Liver (tissue), 9 donors: Measurements from ENCODE around the gene ATP2A3. TPM values are rescaled to one million over a fixed set of nuclear protein-coding genes. Genes with fewer than 3 reads are reported as not detected.

Source experiments
- DNase-seq: peaks from one replicate; pipeline ENCODE4 v3.0.0-alpha.2; 2017; ENCODE audit warnings: low spot score
- H3K27ac ChIP-seq, 2 donors: one replicate each; pipeline ENCODE4 v1.7.0; 2013; ENCODE audit warnings: inconsistent platforms in 2 of 2, low read length in 2 of 2, control low read depth in 1 of 2, low read depth in 1 of 2, mild to moderate bottlenecking in 1 of 2
- H3K27me3 ChIP-seq, 4 donors: one replicate each; pipeline versions ENCODE4 v1.6.1 to v1.7.0; 2013; ENCODE audit warnings: low read length in 3 of 4, inconsistent platforms in 1 of 4, mild to moderate bottlenecking in 1 of 4, moderate library complexity in 1 of 4; ENCODE audit not compliant: control insufficient read depth in 4 of 4, insufficient read depth in 4 of 4
- H3K36me3 ChIP-seq, 4 donors: one replicate each; pipeline versions ENCODE4 v1.6.1 to v1.7.0; 2013; ENCODE audit warnings: low read length in 3 of 4, mild to moderate bottlenecking in 3 of 4, low read depth in 1 of 4, moderate library complexity in 1 of 4; ENCODE audit not compliant: control insufficient read depth in 4 of 4, insufficient read depth in 3 of 4
- H3K4me1 ChIP-seq, 4 donors: one replicate each; pipeline versions ENCODE4 v1.6.1 to v1.7.0; 2013; ENCODE audit warnings: low read length in 3 of 4, mild to moderate bottlenecking in 3 of 4, moderate library complexity in 1 of 4; ENCODE audit not compliant: control insufficient read depth in 4 of 4, insufficient read depth in 4 of 4
- H3K4me3 ChIP-seq, 3 donors: one replicate each; pipeline versions ENCODE4 v1.6.1 to v1.7.0; 2013; ENCODE audit warnings: low read length in 3 of 3, control low read depth in 1 of 3, low read depth in 1 of 3, mild to moderate bottlenecking in 1 of 3
- H3K9ac ChIP-seq, 2 donors: one replicate each; pipeline ENCODE4 v1.7.0; 2013; ENCODE audit warnings: low read length in 2 of 2, mild to moderate bottlenecking in 2 of 2, moderate library complexity in 2 of 2, control low read depth in 1 of 2, low read depth in 1 of 2
- H3K9me3 ChIP-seq, 4 donors: one replicate each; pipeline versions ENCODE4 v1.6.1 to v1.7.0; 2013; ENCODE audit warnings: low read length in 3 of 4; ENCODE audit not compliant: control insufficient read depth in 4 of 4
- EGR1 ChIP-seq, 2 donors: IDR thresholded peaks; 2 replicates each; pipeline ENCODE4 v1.6.1; 2016 to 2018; ENCODE audit warnings: antibody characterized with exemption in 2 of 2, low read depth in 2 of 2
- FOXA1 ChIP-seq: IDR thresholded peaks from 2 replicates; pipeline ENCODE4 v1.6.1; 2016; ENCODE audit warnings: antibody characterized with exemption
- FOXA2 ChIP-seq: IDR thresholded peaks from 2 replicates; pipeline ENCODE4 v1.6.1; 2016; ENCODE audit warnings: antibody characterized with exemption
- HNF4A ChIP-seq, 2 donors: conservative IDR thresholded peaks; 2 replicates each; pipeline ENCODE4 v1.6.1; 2016; ENCODE audit warnings: antibody characterized with exemption in 2 of 2, mild to moderate bottlenecking in 2 of 2
- HNF4G ChIP-seq: IDR thresholded peaks from 2 replicates; pipeline ENCODE4 v1.6.1; 2016; ENCODE audit warnings: antibody characterized with exemption
- JUND ChIP-seq, 2 donors: IDR thresholded peaks; 2 replicates each; pipeline ENCODE4 v1.6.1; 2016; ENCODE audit warnings: antibody characterized with exemption in 2 of 2
- RAD21 ChIP-seq, 2 donors: IDR thresholded peaks; 2 replicates each; pipeline ENCODE4 v1.6.1; 2016; ENCODE audit warnings: antibody characterized with exemption in 2 of 2, mild to moderate bottlenecking in 2 of 2
- RXRA ChIP-seq, 2 donors: IDR thresholded peaks; 2 replicates each; pipeline ENCODE4 v1.6.1; 2017 to 2018; ENCODE audit warnings: antibody characterized with exemption in 2 of 2, mild to moderate bottlenecking in 1 of 2
- SP1 ChIP-seq: IDR thresholded peaks from 2 replicates; pipeline ENCODE4 v1.6.1; 2018; ENCODE audit warnings: antibody characterized with exemption, mild to moderate bottlenecking
- WGBS: extraction: QIAGEN DNeasy Blood & Tissue Kit; methylation state at CpG from one replicate; pipeline ENCODE4 v1.1.7; 2013; 5-methylcytosine and 5-hydroxymethylcytosine counted together
- polyA plus RNA-seq, 2 donors: library from polyadenylated mRNA; stranded (reverse) in 1 of 2; unstranded in 1 of 2; fragments of 200-250 nt in 1 of 2; fragments of >200 nt in 1 of 2; fragmentation: Nextera tagmentation in 1 of 2; extraction: Ambion mirVana in 1 of 2; gene quantifications; one replicate each; pipeline versions ENCODE4 v1.2.1 to v1.2.3, GENCODE V29; 2013 to 2015
- total RNA-seq, 2 donors: library from RNA; depleted of rRNA; stranded (reverse); fragments of >200 nt; gene quantifications; one replicate each; pipeline ENCODE4 v1.2.3, GENCODE V29; 2014
- TF ChIP-seq, protein P1 (sequence below): fragments of 150-350 bp; IDR thresholded peaks from 2 replicates; pipeline ENCODE4 v1.5.1; 2017; ENCODE audit warnings: improper control_type of control experiment, low read depth, low read length; ENCODE audit not compliant: missing input control
- TF ChIP-seq, protein P2 (sequence below): IDR thresholded peaks from 2 replicates; pipeline ENCODE4 v1.6.1; 2016; ENCODE audit warnings: antibody characterized with exemption, mild to moderate bottlenecking
- TF ChIP-seq, protein P3 (sequence below): IDR thresholded peaks from 2 replicates; pipeline ENCODE4 v1.6.1; 2016; ENCODE audit warnings: antibody characterized with exemption
- TF ChIP-seq, protein P4 (sequence below): IDR thresholded peaks from 2 replicates; pipeline ENCODE4 v1.6.1; 2016; ENCODE audit warnings: antibody characterized with exemption
- donor health status: healthy.
- donor health status: healthy.
- donor health status: healthy.
- donor health status: healthy.
- donor health status: healthy.

ATP2A3 gene
- total and polyA plus RNA-seq, 4 donors, result 1.4 to 17.1 (median 3.2) TPM

DNA sequence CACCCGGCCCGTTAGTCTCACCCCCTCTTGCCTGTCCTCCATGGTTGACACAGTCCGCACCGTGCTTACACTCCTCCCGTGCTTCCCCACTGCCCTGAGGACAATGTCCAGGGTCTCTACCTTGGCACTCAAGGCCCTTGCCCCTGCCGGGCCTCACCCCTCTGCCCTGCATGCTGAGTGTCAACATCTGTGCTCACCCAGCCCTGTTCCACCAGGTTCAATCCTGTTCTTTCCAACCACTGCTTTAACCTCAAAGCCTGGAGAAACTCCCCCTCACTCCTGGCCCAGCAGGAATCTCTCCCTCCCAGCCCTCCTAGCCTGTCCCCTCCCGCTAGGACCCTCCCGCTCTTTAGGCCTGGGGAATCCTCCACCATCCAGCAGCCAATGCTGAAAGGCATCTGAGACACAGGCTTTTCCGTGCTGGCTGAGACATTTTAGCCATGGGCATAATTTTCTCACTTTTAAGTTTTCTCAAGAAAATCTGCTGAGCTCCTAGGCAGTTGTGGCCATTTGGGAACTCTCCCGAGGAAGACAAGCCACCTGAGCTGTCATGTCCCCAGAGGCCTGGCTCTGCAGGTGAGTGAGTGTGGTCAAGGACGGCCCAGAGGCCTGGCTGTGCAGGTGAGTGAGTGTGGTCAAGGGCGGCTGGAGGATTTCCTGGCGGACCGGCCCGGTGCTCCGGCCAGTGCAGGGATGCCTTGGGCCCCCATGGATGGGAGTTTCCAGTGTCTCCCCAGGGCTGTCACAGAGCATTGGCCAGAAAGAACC, 37.2 kb downstream of the ATP2A3 start:
- WGBS, result 80% methylated on average over 16 of the region's 16 CpGs
- DNase-seq, result no peak
- Histone ChIP-seq H3K4me1 (no peaks in the 10 kb centered on the region), H3K9ac (no peak overlapping the region), H3K9me3 (no peaks in the 10 kb centered on the region), H3K27ac (no peak overlapping the region), H3K36me3 (no peaks in the 10 kb centered on the region), H3K27me3 (no peaks in the 10 kb centered on the region), H3K4me3 (no peak overlapping the region)
- TF ChIP-seq RAD21 (IDR thresholded peaks at IDR 0.05) (no peak), SP1 (no peak), FOXA1 (no peak), HNF4A (conservative IDR thresholded peaks at IDR 0.05) (no peak), HNF4G (no peak), RXRA (IDR thresholded peaks at IDR 0.05) (no peak), FOXA2 (no peak), EGR1 (IDR thresholded peaks at IDR 0.05; ENCODE audit: low read depth in 2 of 2) (no peak), JUND (IDR thresholded peaks at IDR 0.05) (no peak)
- TF ChIP-seq, protein P1, sequence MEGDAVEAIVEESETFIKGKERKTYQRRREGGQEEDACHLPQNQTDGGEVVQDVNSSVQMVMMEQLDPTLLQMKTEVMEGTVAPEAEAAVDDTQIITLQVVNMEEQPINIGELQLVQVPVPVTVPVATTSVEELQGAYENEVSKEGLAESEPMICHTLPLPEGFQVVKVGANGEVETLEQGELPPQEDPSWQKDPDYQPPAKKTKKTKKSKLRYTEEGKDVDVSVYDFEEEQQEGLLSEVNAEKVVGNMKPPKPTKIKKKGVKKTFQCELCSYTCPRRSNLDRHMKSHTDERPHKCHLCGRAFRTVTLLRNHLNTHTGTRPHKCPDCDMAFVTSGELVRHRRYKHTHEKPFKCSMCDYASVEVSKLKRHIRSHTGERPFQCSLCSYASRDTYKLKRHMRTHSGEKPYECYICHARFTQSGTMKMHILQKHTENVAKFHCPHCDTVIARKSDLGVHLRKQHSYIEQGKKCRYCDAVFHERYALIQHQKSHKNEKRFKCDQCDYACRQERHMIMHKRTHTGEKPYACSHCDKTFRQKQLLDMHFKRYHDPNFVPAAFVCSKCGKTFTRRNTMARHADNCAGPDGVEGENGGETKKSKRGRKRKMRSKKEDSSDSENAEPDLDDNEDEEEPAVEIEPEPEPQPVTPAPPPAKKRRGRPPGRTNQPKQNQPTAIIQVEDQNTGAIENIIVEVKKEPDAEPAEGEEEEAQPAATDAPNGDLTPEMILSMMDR, result no peak
- TF ChIP-seq, protein P2, sequence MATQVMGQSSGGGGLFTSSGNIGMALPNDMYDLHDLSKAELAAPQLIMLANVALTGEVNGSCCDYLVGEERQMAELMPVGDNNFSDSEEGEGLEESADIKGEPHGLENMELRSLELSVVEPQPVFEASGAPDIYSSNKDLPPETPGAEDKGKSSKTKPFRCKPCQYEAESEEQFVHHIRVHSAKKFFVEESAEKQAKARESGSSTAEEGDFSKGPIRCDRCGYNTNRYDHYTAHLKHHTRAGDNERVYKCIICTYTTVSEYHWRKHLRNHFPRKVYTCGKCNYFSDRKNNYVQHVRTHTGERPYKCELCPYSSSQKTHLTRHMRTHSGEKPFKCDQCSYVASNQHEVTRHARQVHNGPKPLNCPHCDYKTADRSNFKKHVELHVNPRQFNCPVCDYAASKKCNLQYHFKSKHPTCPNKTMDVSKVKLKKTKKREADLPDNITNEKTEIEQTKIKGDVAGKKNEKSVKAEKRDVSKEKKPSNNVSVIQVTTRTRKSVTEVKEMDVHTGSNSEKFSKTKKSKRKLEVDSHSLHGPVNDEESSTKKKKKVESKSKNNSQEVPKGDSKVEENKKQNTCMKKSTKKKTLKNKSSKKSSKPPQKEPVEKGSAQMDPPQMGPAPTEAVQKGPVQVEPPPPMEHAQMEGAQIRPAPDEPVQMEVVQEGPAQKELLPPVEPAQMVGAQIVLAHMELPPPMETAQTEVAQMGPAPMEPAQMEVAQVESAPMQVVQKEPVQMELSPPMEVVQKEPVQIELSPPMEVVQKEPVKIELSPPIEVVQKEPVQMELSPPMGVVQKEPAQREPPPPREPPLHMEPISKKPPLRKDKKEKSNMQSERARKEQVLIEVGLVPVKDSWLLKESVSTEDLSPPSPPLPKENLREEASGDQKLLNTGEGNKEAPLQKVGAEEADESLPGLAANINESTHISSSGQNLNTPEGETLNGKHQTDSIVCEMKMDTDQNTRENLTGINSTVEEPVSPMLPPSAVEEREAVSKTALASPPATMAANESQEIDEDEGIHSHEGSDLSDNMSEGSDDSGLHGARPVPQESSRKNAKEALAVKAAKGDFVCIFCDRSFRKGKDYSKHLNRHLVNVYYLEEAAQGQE, result no peak
- TF ChIP-seq, protein P3, sequence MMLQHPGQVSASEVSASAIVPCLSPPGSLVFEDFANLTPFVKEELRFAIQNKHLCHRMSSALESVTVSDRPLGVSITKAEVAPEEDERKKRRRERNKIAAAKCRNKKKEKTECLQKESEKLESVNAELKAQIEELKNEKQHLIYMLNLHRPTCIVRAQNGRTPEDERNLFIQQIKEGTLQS, result no peak

DNA sequence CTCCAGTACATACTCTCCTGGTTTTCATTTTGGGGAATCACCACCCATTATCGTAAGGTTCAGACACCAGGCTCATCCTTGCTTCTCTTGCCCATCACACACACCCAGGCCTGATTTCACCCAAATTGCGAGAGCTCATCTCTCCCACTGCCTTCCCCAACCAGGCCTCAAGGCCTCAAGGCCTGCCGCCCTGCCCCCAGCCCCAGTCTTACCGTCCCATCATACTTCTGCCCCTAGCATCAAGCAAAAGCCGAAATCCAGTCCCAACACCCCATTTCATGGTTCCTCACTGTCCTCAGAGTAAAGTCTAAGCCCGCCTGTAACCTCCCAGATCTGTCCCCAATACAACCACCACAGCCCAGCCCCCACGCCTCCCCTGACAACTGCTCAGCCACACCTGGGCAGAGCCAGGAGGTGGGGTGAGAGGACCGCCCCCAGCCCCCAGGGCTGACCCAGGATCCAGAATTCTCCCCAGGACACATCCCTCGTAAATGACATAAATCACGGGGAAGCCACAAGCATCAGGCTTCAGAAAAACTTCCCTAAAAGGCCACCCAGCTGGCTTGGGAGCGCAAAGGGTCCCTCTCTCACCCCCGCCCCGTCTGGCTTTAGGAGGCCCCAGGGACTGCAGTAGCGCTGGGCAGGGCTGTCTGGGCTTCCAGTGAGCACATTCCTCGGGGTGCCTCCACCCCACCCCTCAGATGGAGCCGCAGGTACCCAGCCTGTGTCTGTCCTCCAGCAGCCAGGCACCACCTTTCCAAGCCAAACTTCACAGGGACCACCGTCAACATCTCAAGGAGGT, 38.4 kb downstream of the ATP2A3 start:
- H3K4me1 ChIP-seq, result no peaks in the 10 kb centered on the region
- TF ChIP-seq, protein P4, sequence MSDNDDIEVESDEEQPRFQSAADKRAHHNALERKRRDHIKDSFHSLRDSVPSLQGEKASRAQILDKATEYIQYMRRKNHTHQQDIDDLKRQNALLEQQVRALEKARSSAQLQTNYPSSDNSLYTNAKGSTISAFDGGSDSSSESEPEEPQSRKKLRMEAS, result no peak
- no peak for TF ChIP-seq HNF4A (conservative IDR thresholded peaks at IDR 0.05)
- no peak for DNase-seq
- H3K9ac ChIP-seq, result no peak overlapping the region
- H3K27me3 ChIP-seq, result no peaks in the 10 kb centered on the region
- no peak overlapping the region for H3K27ac ChIP-seq
- WGBS, result 90% methylated on average over 17 of the region's 17 CpGs
- H3K4me3 ChIP-seq, result no peak overlapping the region
- H3K9me3 ChIP-seq, result no peaks in the 10 kb centered on the region
- no peaks in the 10 kb centered on the region for H3K36me3 ChIP-seq
